H1 (cell line): ENCODE measurements around the gene SPRN.

Source experiments
- CBX8 ChIP-seq: fragments of 300-800, 300-1000 bp; sonication (generic); IDR thresholded peaks from 2 replicates; pipeline ENCODE4 v1.7.1; 2016; ENCODE audit warnings: low read depth, low read length, borderline replicate concordance
- CREB1 ChIP-seq: IDR thresholded peaks from 2 replicates; pipeline ENCODE4 v1.6.1; 2012; ENCODE audit warnings: inconsistent platforms
- EP300 ChIP-seq, 2 experiments: IDR thresholded peaks; 1 replicate in 1 of 2; 2 replicates in 1 of 2; pipeline ENCODE4 v1.6.1; 2011 to 2012; ENCODE audit warnings: low read depth in 2 of 2, low read length in 2 of 2, mild to moderate bottlenecking in 2 of 2, borderline replicate concordance in 1 of 2, inconsistent platforms in 1 of 2, moderate library complexity in 1 of 2
- EZH2 ChIP-seq: fragments of 200-600 bp; sonication (generic); IDR thresholded peaks from 2 replicates; pipeline ENCODE4 v1.7.1; 2012; ENCODE audit warnings: low read depth, mild to moderate bottlenecking, moderate library complexity, low read length, inconsistent platforms; ENCODE audit not compliant: severe bottlenecking
- FOSL1 ChIP-seq: IDR thresholded peaks from 2 replicates; pipeline ENCODE4 v1.6.1; 2011; ENCODE audit warnings: mild to moderate bottlenecking, low read depth, low read length, moderate library complexity; ENCODE audit not compliant: insufficient read depth
- POLR2A ChIP-seq, 2 experiments: IDR thresholded peaks; 1 replicate in 1 of 2; 2 replicates in 1 of 2; pipeline ENCODE4 v1.6.1; 2011; ENCODE audit warnings: low read depth in 2 of 2, low read length in 2 of 2, mild to moderate bottlenecking in 2 of 2; ENCODE audit errors: control extremely low read depth in 1 of 2
- SIN3A ChIP-seq, 2 experiments: IDR thresholded peaks in 1 of 2; conservative IDR thresholded peaks in 1 of 2; 2 replicates each; pipeline ENCODE4 v1.6.1; 2011 to 2012; ENCODE audit warnings: low read length in 2 of 2, improper control_type of control experiment in 1 of 2, low read depth in 1 of 2, mild to moderate bottlenecking in 1 of 2
- TCF12 ChIP-seq: IDR thresholded peaks from 2 replicates; pipeline ENCODE4 v1.6.1; 2011; ENCODE audit warnings: low read depth, mild to moderate bottlenecking, low read length
- USF2 ChIP-seq: IDR thresholded peaks from 2 replicates; pipeline ENCODE4 v1.6.1; 2011; ENCODE audit warnings: low read length, improper control_type of control experiment
- TF ChIP-seq, protein P1 (sequence below), 3 experiments: IDR thresholded peaks; 1 replicate in 2 of 3; 2 replicates in 1 of 3; pipeline versions ENCODE4 v1.5.1 to v1.6.1; 2011; ENCODE audit warnings: low read length in 3 of 3, mild to moderate bottlenecking in 3 of 3, inconsistent platforms in 2 of 3, low read depth in 1 of 3, moderate library complexity in 1 of 3; ENCODE audit not compliant: insufficient read depth in 1 of 3; ENCODE audit errors: control extremely low read depth in 1 of 3

GRCh38 chr10:133412381-133412711 is 12.1 kb downstream of the SPRN start:
- TF ChIP-seq, protein P1, sequence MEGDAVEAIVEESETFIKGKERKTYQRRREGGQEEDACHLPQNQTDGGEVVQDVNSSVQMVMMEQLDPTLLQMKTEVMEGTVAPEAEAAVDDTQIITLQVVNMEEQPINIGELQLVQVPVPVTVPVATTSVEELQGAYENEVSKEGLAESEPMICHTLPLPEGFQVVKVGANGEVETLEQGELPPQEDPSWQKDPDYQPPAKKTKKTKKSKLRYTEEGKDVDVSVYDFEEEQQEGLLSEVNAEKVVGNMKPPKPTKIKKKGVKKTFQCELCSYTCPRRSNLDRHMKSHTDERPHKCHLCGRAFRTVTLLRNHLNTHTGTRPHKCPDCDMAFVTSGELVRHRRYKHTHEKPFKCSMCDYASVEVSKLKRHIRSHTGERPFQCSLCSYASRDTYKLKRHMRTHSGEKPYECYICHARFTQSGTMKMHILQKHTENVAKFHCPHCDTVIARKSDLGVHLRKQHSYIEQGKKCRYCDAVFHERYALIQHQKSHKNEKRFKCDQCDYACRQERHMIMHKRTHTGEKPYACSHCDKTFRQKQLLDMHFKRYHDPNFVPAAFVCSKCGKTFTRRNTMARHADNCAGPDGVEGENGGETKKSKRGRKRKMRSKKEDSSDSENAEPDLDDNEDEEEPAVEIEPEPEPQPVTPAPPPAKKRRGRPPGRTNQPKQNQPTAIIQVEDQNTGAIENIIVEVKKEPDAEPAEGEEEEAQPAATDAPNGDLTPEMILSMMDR (IDR thresholded peaks at IDR 0.05; ENCODE audit: control extremely low read depth in 1 of 3, insufficient read depth in 1 of 3, low read depth in 1 of 3, low read length in 3 of 3), result no peak
- TF ChIP-seq POLR2A (IDR thresholded peaks at IDR 0.05; ENCODE audit: control extremely low read depth in 1 of 2, low read depth in 2 of 2, low read length in 2 of 2) (no peak), SIN3A (conservative IDR thresholded peaks at IDR 0.05 in 1 of 2, IDR thresholded peaks at IDR 0.05 in 1 of 2; ENCODE audit: low read depth in 1 of 2, low read length in 2 of 2) (no peak), EP300 (IDR thresholded peaks at IDR 0.05; ENCODE audit: borderline replicate concordance in 1 of 2, low read depth in 2 of 2, low read length in 2 of 2) (no peak), CREB1 (no peak), EZH2 (no peak), CBX8 (no peak), FOSL1 (no peak), TCF12 (no peak), USF2 (no peak)
